Esophagus mucosa (tissue), 1 donor: ENCODE measurements around the gene ADGRE1. TPM values are rescaled to one million over a fixed set of nuclear protein-coding genes. Genes with fewer than 3 reads are reported as not detected.

ENCODE experiments used
- ATAC-seq: fragments of 200-7000 bp; cut with Tn5 transposase; one replicate; pipeline ENCODE4 v1.9.1; 2020
- total RNA-seq: library from RNA; stranded (reverse); gene quantifications from one replicate; pipeline ENCODE4 v1.2.4, GENCODE V29; 2023
- donor health status: DM: yes; HTN: yes; CAD: no.

The ADGRE1 gene
- total RNA-seq, 1 donor from 2014 or later: not detected

- no peak for ATAC-seq
Measured at GRCh38 chr19:6963244-6963852, 76.0 kb downstream of the ADGRE1 start.

GRCh38 chr19:6963937-6964336, 76.6 kb downstream of the ADGRE1 start:
- ATAC-seq: no peak

- no peak for ATAC-seq
Measured at GRCh38 chr19:6967967-6968366, 80.6 kb downstream of the ADGRE1 start.

- no peak for ATAC-seq
Measured at GRCh38 chr19:6969490-6969889, 82.1 kb downstream of the ADGRE1 start.

GRCh38 chr19:6970021-6970420, 82.6 kb downstream of the ADGRE1 start:
- no peak for ATAC-seq

GRCh38 chr19:6970443-6970842, 83.1 kb downstream of the ADGRE1 start:
- ATAC-seq: no peak

GRCh38 chr19:6971366-6971765, 84.0 kb downstream of the ADGRE1 start:
- ATAC-seq: no peak

GRCh38 chr19:6976197-6976596, 88.8 kb downstream of the ADGRE1 start:
- ATAC-seq: no peak

GRCh38 chr19:6979399-6979798, 92.0 kb downstream of the ADGRE1 start:
- ATAC-seq: no peak

GRCh38 chr19:6983448-6983847, 96.1 kb downstream of the ADGRE1 start:
- no peak for ATAC-seq

GRCh38 chr19:6987850-6988249, 100.5 kb downstream of the ADGRE1 start:
- ATAC-seq: no peak

- no peak for ATAC-seq
Measured at GRCh38 chr19:6988257-6988656, 100.9 kb downstream of the ADGRE1 start.

Other genes with a start within 250 kb of the ADGRE1 start
- 0.28 TPM for gene TNFSF14, start 217.4 kb upstream of the ADGRE1 start, total RNA-seq
- gene C3, start 166.9 kb upstream of the ADGRE1 start, total RNA-seq: 65.0 TPM
- gene GPR108, start 150.0 kb upstream of the ADGRE1 start, total RNA-seq: 65.9 TPM
- 129 TPM for gene TRIP10, start 147.9 kb upstream of the ADGRE1 start, total RNA-seq
- 28.7 TPM for gene SH2D3A, start 120.1 kb upstream of the ADGRE1 start, total RNA-seq
- gene VAV1, start 114.9 kb upstream of the ADGRE1 start, total RNA-seq: 1.3 TPM
- not detected for gene MBD3L2B, start 133.9 kb downstream of the ADGRE1 start, total RNA-seq
- gene MBD3L5, start 143.0 kb downstream of the ADGRE1 start, total RNA-seq: not detected
- not detected for gene MBD3L4, start 152.6 kb downstream of the ADGRE1 start, total RNA-seq
- gene MBD3L2, start 161.7 kb downstream of the ADGRE1 start, total RNA-seq: not detected
- gene MBD3L3, start 171.1 kb downstream of the ADGRE1 start, total RNA-seq: not detected
- 4.4 TPM for gene ZNF557, start 182.1 kb downstream of the ADGRE1 start, total RNA-seq